ENCODE measurements around the gene TXNDC17.

DNA sequence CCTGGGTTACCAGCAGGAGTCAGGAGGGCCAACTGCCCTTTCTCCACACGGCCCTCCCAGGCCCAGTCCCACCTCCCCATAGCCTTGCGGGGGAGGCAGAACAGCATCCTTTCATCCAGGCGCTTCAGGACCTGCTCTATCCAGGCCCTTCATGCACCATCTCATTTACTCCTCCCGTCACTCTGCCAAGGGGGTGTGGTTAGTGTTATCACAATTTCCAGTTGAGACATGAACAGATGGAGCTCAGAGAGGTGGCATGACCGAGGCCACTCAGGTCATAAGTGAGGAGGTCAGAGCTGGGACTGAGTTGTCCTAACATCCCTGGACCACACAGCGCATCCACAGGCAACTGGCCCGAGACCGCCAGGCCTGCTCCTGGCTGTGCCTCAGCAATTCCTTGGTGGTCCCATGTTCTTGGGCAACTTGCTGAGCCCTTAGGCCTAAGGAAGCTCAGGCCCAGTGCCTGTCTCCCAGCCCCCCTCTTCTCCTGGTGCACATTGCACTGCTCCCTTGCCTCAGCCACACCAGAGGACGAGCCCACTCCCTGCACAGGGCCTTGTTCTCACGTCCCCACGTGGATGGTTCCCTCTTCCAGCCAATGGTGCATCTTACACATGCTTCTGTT is 34.5 kb downstream of the TXNDC17 start:
- TF ChIP-seq REST (IDR thresholded peaks at IDR 0.05; ENCODE audit: low read depth) = no peak
- TF ChIP-seq YY1 (IDR thresholded peaks at IDR 0.05; ENCODE audit: low read depth) = no peak
- TF ChIP-seq EP300 (IDR thresholded peaks at IDR 0.05; ENCODE audit: borderline replicate concordance) = no peak
- no peak for TF ChIP-seq TEAD4 (IDR thresholded peaks at IDR 0.05)
- TF ChIP-seq TCF12 (IDR thresholded peaks at IDR 0.05; ENCODE audit: low read depth) = no peak
- TF ChIP-seq TAF1 (IDR thresholded peaks at IDR 0.05; ENCODE audit: low read depth) = no peak
- TF ChIP-seq CEBPB (IDR thresholded peaks at IDR 0.05) = no peak
- TF ChIP-seq, protein P1, sequence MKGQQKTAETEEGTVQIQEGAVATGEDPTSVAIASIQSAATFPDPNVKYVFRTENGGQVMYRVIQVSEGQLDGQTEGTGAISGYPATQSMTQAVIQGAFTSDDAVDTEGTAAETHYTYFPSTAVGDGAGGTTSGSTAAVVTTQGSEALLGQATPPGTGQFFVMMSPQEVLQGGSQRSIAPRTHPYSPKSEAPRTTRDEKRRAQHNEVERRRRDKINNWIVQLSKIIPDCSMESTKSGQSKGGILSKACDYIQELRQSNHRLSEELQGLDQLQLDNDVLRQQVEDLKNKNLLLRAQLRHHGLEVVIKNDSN (IDR thresholded peaks at IDR 0.05) = no peak
- no peak for TF ChIP-seq CREB1 (IDR thresholded peaks at IDR 0.05; ENCODE audit: low read depth)
- TF ChIP-seq FOXM1 (IDR thresholded peaks at IDR 0.05; ENCODE audit: borderline replicate concordance, low read depth) = no peak
- no peak for TF ChIP-seq RAD21 (IDR thresholded peaks at IDR 0.05; ENCODE audit: low read depth)

Data from Ishikawa (cell line).